CD4-positive, alpha-beta T cell (primary cell): Measurements from ENCODE around the gene MON2. TPM values are rescaled to one million over a fixed set of nuclear protein-coding genes. Genes with fewer than 3 reads are reported as not detected.

Experiments used
- ATAC-seq: fragments of 200-7000 bp; cut with Tn5 transposase; one replicate; pipeline ENCODE4 v1.10.0; 2022; ENCODE audit warnings: mild to moderate bottlenecking; ENCODE audit not compliant: poor library complexity
- CTCF ChIA-PET: fragments of 350-600 bp; sonication (Branson Sonifier 250); formaldehyde crosslinking; loops from one replicate; lab custom pipeline; 2021; ENCODE audit warnings: antibody characterized with exemption, inconsistent platforms; lab: Charles Lee
- POLR2A ChIA-PET: fragments of 350-600 bp; sonication (Branson Sonifier 250); formaldehyde crosslinking; loops from one replicate; lab custom pipeline; 2021; ENCODE audit warnings: antibody characterized with exemption, inconsistent platforms; lab: Charles Lee
- DNase-seq, 14 experiments: peaks; one replicate each; pipeline ENCODE4 v3.0.0-alpha.2; 2013 to 2020; ENCODE audit warnings: mixed read lengths in 2 of 14
- H3K27ac ChIP-seq, 2 donors: one replicate each; pipeline versions ENCODE4 v1.5.1 to v1.7.0; 2013; ENCODE audit warnings: low read length in 2 of 2, low read depth in 1 of 2, mild to moderate bottlenecking in 1 of 2
- H3K27me3 ChIP-seq, 2 experiments: 1 replicate in 1 of 2; 2 replicates in 1 of 2; pipeline versions ENCODE4 v1.6.1 to v1.7.0; 2013; ENCODE audit warnings: low read length in 2 of 2, control low read depth in 1 of 2, mild to moderate bottlenecking in 1 of 2, moderate library complexity in 1 of 2; ENCODE audit not compliant: insufficient read depth in 2 of 2, control insufficient read depth in 1 of 2
- H3K36me3 ChIP-seq: one replicate; pipeline ENCODE4 v1.6.1; 2013; ENCODE audit warnings: low read length, control low read depth; ENCODE audit not compliant: insufficient read depth
- H3K4me1 ChIP-seq: one replicate; pipeline ENCODE4 v1.6.1; 2013; ENCODE audit warnings: low read length, control low read depth; ENCODE audit not compliant: insufficient read depth
- H3K4me3 ChIP-seq: one replicate; pipeline ENCODE4 v1.5.1; 2013; ENCODE audit warnings: mild to moderate bottlenecking, low read length, moderate library complexity
- H3K9me3 ChIP-seq, 2 experiments: 1 replicate in 1 of 2; 2 replicates in 1 of 2; pipeline versions ENCODE4 v1.6.1 to v1.7.0; 2013; ENCODE audit warnings: low read length in 2 of 2, mild to moderate bottlenecking in 2 of 2, control low read depth in 1 of 2, moderate library complexity in 1 of 2; ENCODE audit not compliant: control insufficient read depth in 1 of 2, insufficient read depth in 1 of 2
- H3K27ac Mint-ChIP-seq: one replicate; pipeline ENCODE4 v1.8.0; 2020; ENCODE audit warnings: mixed read lengths
- H3K27me3 Mint-ChIP-seq: one replicate; pipeline ENCODE4 v1.8.0; 2021; ENCODE audit warnings: mixed read lengths
- H3K36me3 Mint-ChIP-seq: one replicate; pipeline ENCODE4 v1.8.0; 2021; ENCODE audit warnings: low read depth, mixed read lengths
- H3K4me1 Mint-ChIP-seq: one replicate; pipeline ENCODE4 v1.8.0; 2021; ENCODE audit warnings: low read depth, mixed read lengths
- H3K4me3 Mint-ChIP-seq: one replicate; pipeline ENCODE4 v1.8.0; 2020; ENCODE audit warnings: mild to moderate bottlenecking, mixed read lengths
- H3K9me3 Mint-ChIP-seq: one replicate; pipeline ENCODE4 v1.8.0; 2020; ENCODE audit warnings: mixed read lengths
- intact Hi-C, 2 experiments: fragments of 100-400 bp; cut with DNase I in 1 of 2; cut with micrococcal nuclease in 1 of 2; formaldehyde crosslinking; loops; one replicate each; pipeline versions ENCODE4 v1.15.1 to v1.9.0; 2023 to 2025; cut with DNase I, micrococcal nuclease
- total RNA-seq, 174 experiments: library from RNA in 2 of 174; stranded (reverse) in 2 of 174; gene quantifications; one replicate each; pipeline ENCODE4 v1.2.3 and lab custom pipeline; 2021 to 2026
- TF ChIP-seq, protein P1 (sequence below): fragments of 200-600 bp; IDR thresholded peaks from one replicate; pipeline ENCODE4 v1.8.0; 2022; ENCODE audit warnings: antibody characterized with exemption, mild to moderate bottlenecking

MON2 gene
- total RNA-seq, 2 experiments from 2014 or later = 51.8 to 52.6 TPM

DNA sequence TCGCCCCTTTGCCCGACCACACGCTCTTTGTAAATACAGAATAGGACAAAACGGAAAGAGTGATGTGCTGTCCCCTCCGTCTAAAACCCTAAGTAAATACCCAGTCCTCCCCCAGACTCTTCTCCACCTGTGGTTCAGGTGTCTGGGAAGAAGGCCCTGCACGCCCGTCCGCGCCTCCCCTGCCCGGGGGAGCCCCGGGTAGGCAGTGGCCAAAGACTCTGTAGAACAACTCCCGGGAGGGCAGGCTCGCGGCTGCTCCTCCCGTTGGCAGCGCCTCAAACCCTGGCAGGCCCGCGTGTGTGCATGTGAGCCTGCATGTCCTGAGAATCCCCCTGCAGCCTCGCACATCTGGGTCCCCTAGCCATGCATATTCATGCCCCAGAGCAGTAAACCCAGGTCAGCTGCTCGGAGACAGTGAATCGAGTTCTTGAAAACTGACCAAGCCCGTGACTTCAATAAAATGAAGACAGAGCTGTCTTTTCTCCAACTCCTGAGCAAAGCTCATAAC, 165.8 kb downstream of the MON2 start:
- peak; percentile 26 for ATAC-seq
- H3K36me3 Mint-ChIP-seq = no peaks in the 10 kb centered on the region
- POLR2A ChIA-PET = interaction anchor here (1.4 kb wide), 1 partner anchor 29 kb away, joined by 6 read pairs; no protein-coding TSS in a partner anchor

DNA sequence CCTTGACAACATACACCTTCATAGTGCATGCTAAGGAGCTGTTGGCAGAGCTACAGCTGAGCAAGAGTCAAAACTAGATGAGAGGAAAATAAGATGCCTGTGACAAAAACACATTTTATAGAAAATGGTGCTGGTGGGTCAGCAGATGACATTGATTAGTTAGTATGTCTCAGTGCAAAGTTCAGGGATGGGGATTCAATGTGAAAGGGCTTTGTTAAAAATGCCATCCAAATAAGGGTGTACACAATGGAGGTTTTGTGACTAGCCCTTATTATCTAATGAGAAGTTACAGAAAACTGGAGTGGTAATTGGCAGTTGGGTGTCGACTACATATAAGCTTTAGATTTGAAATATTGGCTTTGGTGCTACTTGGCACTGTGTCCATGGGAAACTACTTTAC, 169.0 kb downstream of the MON2 start:
- POLR2A ChIA-PET = no interaction called here
- H3K27ac Mint-ChIP-seq = no peak overlapping the region

More for the DNA sequence above, 165.8 kb downstream of the MON2 start:
- Histone ChIP-seq H3K27ac (no peak overlapping the region), H3K27me3 (peaks cover 36 to 77% of the 10 kb centered on the region in 2 experiments), H3K4me3 (peak overlapping the region; percentile 41), H3K9me3 (no peaks in the 10 kb centered on the region), H3K4me1 (peaks cover 16% of the 10 kb centered on the region), H3K36me3 (no peaks in the 10 kb centered on the region)
- H3K27ac Mint-ChIP-seq = no peak overlapping the region
- H3K27me3 Mint-ChIP-seq = peaks cover 86% of the 10 kb centered on the region
- intact Hi-C loops = no loop called here
- CTCF ChIA-PET = no interaction called here
- peak overlapping the region; percentile 84 for H3K4me3 Mint-ChIP-seq
- no peaks in the 10 kb centered on the region for H3K9me3 Mint-ChIP-seq
- DNase-seq = peak in 5 of 14 experiments; percentile 2 to 34 (median 13)
- TF ChIP-seq, protein P1, sequence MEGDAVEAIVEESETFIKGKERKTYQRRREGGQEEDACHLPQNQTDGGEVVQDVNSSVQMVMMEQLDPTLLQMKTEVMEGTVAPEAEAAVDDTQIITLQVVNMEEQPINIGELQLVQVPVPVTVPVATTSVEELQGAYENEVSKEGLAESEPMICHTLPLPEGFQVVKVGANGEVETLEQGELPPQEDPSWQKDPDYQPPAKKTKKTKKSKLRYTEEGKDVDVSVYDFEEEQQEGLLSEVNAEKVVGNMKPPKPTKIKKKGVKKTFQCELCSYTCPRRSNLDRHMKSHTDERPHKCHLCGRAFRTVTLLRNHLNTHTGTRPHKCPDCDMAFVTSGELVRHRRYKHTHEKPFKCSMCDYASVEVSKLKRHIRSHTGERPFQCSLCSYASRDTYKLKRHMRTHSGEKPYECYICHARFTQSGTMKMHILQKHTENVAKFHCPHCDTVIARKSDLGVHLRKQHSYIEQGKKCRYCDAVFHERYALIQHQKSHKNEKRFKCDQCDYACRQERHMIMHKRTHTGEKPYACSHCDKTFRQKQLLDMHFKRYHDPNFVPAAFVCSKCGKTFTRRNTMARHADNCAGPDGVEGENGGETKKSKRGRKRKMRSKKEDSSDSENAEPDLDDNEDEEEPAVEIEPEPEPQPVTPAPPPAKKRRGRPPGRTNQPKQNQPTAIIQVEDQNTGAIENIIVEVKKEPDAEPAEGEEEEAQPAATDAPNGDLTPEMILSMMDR = no peak
- peaks cover 14% of the 10 kb centered on the region for H3K4me1 Mint-ChIP-seq

DNA sequence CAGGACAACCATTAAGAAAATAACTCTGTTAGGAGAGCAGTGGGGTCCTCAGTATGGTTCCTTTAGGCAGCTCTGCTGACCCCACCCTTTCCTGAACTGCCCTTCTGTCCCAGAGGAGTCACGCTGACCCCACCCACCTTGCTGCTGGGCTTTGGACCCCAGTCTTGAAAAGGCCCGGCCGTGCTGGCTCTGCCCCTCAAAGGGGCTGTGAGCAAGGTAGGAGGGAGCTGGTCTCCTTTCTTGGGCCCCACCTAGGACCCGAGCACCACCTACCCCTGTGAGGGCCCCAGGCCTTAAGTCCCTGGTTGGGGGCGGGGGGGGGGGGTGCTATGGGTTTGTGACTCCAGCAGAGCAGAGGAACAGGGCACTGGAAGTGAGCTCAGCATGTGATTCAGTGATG, 171.1 kb downstream of the MON2 start:
- intact Hi-C loops = no loop called here
- Mint-ChIP-seq H3K4me3 (no peak overlapping the region), H3K4me1 (peaks cover 21% of the 10 kb centered on the region), H3K27ac (no peak overlapping the region), H3K27me3 (peaks cover 42% of the 10 kb centered on the region), H3K36me3 (no peaks in the 10 kb centered on the region), H3K9me3 (no peaks in the 10 kb centered on the region)
- ATAC-seq (no peak), DNase-seq (no peak)
- ChIA-PET CTCF (no interaction called here), POLR2A (no interaction called here)
- no peaks in the 10 kb centered on the region for H3K36me3 ChIP-seq
- H3K4me3 ChIP-seq = no peak overlapping the region
- TF ChIP-seq, protein P1 = no peak
- H3K4me1 ChIP-seq = peaks cover 6% of the 10 kb centered on the region
- no peak overlapping the region for H3K27ac ChIP-seq
- peaks cover 7 to 42% of the 10 kb centered on the region in 2 experiments for H3K27me3 ChIP-seq
- H3K9me3 ChIP-seq = no peaks in the 10 kb centered on the region

More for the DNA sequence above, 169.0 kb downstream of the MON2 start:
- peaks cover 22 to 62% of the 10 kb centered on the region in 2 experiments for H3K27me3 ChIP-seq
- TF ChIP-seq, protein P1 = no peak
- no peak for DNase-seq
- Mint-ChIP-seq H3K9me3 (no peaks in the 10 kb centered on the region), H3K36me3 (no peaks in the 10 kb centered on the region), H3K4me3 (no peak overlapping the region), H3K4me1 (peaks cover 15% of the 10 kb centered on the region), H3K27me3 (peaks cover 62% of the 10 kb centered on the region)
- H3K9me3 ChIP-seq = no peaks in the 10 kb centered on the region
- intact Hi-C loops = no loop called here
- H3K27ac ChIP-seq = no peak overlapping the region
- CTCF ChIA-PET = no interaction called here
- peaks cover 16% of the 10 kb centered on the region for H3K4me1 ChIP-seq
- no peaks in the 10 kb centered on the region for H3K36me3 ChIP-seq
- H3K4me3 ChIP-seq = no peak overlapping the region
- ATAC-seq = no peak
